Cardiac muscle cell (in vitro differentiated cells and primary cell): ENCODE results near the gene HSPA12B. TPM values are rescaled to one million over a fixed set of nuclear protein-coding genes. Genes with fewer than 3 reads are reported as not detected.

Source experiments
- DNase-seq, 2 donors: peaks; one replicate each; pipeline versions ENCODE4 v3.0.0 to v3.0.0-alpha.2; 2010 to 2017; ENCODE audit warnings: low read depth in 1 of 2, low spot score in 1 of 2
- H3K27ac ChIP-seq: fragments of 200-600 bp; sonication (generic); 2 replicates; pipeline ENCODE4 v1.5.1; 2016
- H3K27me3 ChIP-seq: fragments of 200-600 bp; sonication (generic); 2 replicates; pipeline ENCODE4 v1.6.0; 2016; ENCODE audit warnings: control low read depth
- H3K36me3 ChIP-seq: fragments of 200-600 bp; sonication (generic); 2 replicates; pipeline ENCODE4 v1.5.1; 2016; ENCODE audit warnings: control low read depth
- H3K4me1 ChIP-seq: fragments of 200-600 bp; sonication (generic); 2 replicates; pipeline ENCODE4 v1.8.1; 2017; ENCODE audit warnings: low read depth, mild to moderate bottlenecking, mixed run types
- H3K4me3 ChIP-seq: fragments of 200-600 bp; sonication (generic); 2 replicates; pipeline ENCODE4 v1.5.1; 2016; ENCODE audit warnings: mild to moderate bottlenecking
- H3K9me3 ChIP-seq: fragments of 200-600 bp; sonication (generic); 2 replicates; pipeline ENCODE4 v1.5.1; 2017; ENCODE audit warnings: low read depth, mild to moderate bottlenecking, control low read depth
- CTCF ChIP-seq: IDR thresholded peaks from 2 replicates; pipeline ENCODE4 v1.5.1; 2012; ENCODE audit warnings: low read depth, mild to moderate bottlenecking, low read length
- polyA plus RNA-seq: library from polyadenylated mRNA; unstranded; fragments of >200 nt; fragmentation: Nextera tagmentation; extraction: Ambion mirVana; gene quantifications from 2 replicates; pipeline ENCODE4 v1.2.1, GENCODE V29; 2016
- total RNA-seq: library from RNA; depleted of rRNA; stranded (reverse); fragments of >200 nt; gene quantifications from 2 replicates; pipeline ENCODE4 v1.2.3, GENCODE V29; 2016

HSPA12B gene
- total and polyA plus RNA-seq, 2 experiments from 2014 or later, result 0.92 TPM; not detected in 1

- Histone ChIP-seq H3K27me3 (no peaks in the 10 kb centered on the region), H3K27ac (no peak overlapping the region), H3K36me3 (no peaks in the 10 kb centered on the region), H3K4me3 (no peak overlapping the region), H3K4me1 (no peaks in the 10 kb centered on the region), H3K9me3 (no peaks in the 10 kb centered on the region)
- TF ChIP-seq CTCF, result no peak
- no peak for DNase-seq
These were observed 34.1 kb downstream of the HSPA12B start for GRCh38 chr20:3766422-3767109.

GRCh38 chr20:3767110-3767426 lies 34.6 kb downstream of the HSPA12B start:
- Histone ChIP-seq H3K9me3 (no peaks in the 10 kb centered on the region), H3K36me3 (no peaks in the 10 kb centered on the region), H3K4me1 (no peaks in the 10 kb centered on the region), H3K27ac (no peak overlapping the region), H3K4me3 (peak overlapping the region; percentile 68), H3K27me3 (no peaks in the 10 kb centered on the region)
- TF ChIP-seq CTCF, result no peak
- DNase-seq, result peak in 1 of 2 donors; percentile 17

- peak; percentile 98 to 99 for DNase-seq
- H3K27me3 ChIP-seq, result no peaks in the 10 kb centered on the region
- H3K36me3 ChIP-seq, result no peaks in the 10 kb centered on the region
- peak within 1 kb of the TSS; percentile 68 for H3K4me3 ChIP-seq
- H3K27ac ChIP-seq, result peak within 1 kb of the TSS; percentile 69
- peak; percentile 13 for TF ChIP-seq CTCF
- H3K4me1 ChIP-seq, result no peaks in the 10 kb centered on the region
- no peaks in the 10 kb centered on the region for H3K9me3 ChIP-seq
These were observed 35.2 kb downstream of the HSPA12B start, which contains the start of gene ADISSP for GRCh38 chr20:3767427-3768341. Gene ADISSP, minus strand, starts transcription at chr20:3767753. Its CDS starts 7,653 bp downstream, at chr20:3760100.

- Histone ChIP-seq H3K9me3 (no peaks in the 10 kb centered on the region), H3K27me3 (no peaks in the 10 kb centered on the region), H3K36me3 (no peaks in the 10 kb centered on the region), H3K4me3 (peak overlapping the region; percentile 68), H3K27ac (peak overlapping the region; percentile 69), H3K4me1 (no peaks in the 10 kb centered on the region)
- peak; percentile 43 for TF ChIP-seq CTCF
- DNase-seq, result peak; percentile 81 to 87
These were observed 36.1 kb downstream of the HSPA12B start for GRCh38 chr20:3768342-3769130.

- H3K4me1 ChIP-seq, result no peaks in the 10 kb centered on the region
- no peak for DNase-seq
- no peak overlapping the region for H3K27ac ChIP-seq
- H3K27me3 ChIP-seq, result peaks cover 18% of the 10 kb centered on the region
- H3K36me3 ChIP-seq, result no peaks in the 10 kb centered on the region
- no peak for TF ChIP-seq CTCF
- H3K4me3 ChIP-seq, result no peak overlapping the region
- H3K9me3 ChIP-seq, result no peaks in the 10 kb centered on the region
These were observed 39.1 kb downstream of the HSPA12B start for GRCh38 chr20:3771552-3772058.
